Lung (tissue), 12 donors: ENCODE results near the gene SYNGR2. TPM values are rescaled to one million over a fixed set of nuclear protein-coding genes. Genes with fewer than 3 reads are reported as not detected.

Experiments used
- ATAC-seq: fragments of 200-7000 bp; cut with Tn5 transposase; one replicate; pipeline ENCODE4 v1.9.1; 2020; ENCODE audit warnings: moderate number of reproducible peaks; ENCODE audit not compliant: insufficient read depth, low FRiP score
- DNase-seq, 3 donors: peaks; one replicate each; pipeline ENCODE4 v3.0.0-alpha.2; 2013 to 2017
- H3K27ac ChIP-seq, 2 donors: one replicate each; pipeline ENCODE4 v1.5.1; 2013; ENCODE audit warnings: mild to moderate bottlenecking in 2 of 2, moderate library complexity in 2 of 2, control low read depth in 1 of 2, inconsistent platforms in 1 of 2, low read depth in 1 of 2, low read length in 1 of 2
- H3K27me3 ChIP-seq, 3 donors: one replicate each; pipeline ENCODE4 v1.5.1; 2013; ENCODE audit warnings: low read length in 2 of 3; ENCODE audit not compliant: control insufficient read depth in 3 of 3, insufficient read depth in 3 of 3
- H3K36me3 ChIP-seq, 4 donors: one replicate each; pipeline ENCODE4 v1.5.1; 2013; ENCODE audit warnings: low read length in 4 of 4, mild to moderate bottlenecking in 1 of 4, moderate library complexity in 1 of 4; ENCODE audit not compliant: control insufficient read depth in 4 of 4, insufficient read depth in 4 of 4
- H3K4me1 ChIP-seq, 5 donors: one replicate each; pipeline ENCODE4 v1.5.1; 2013; ENCODE audit warnings: low read length in 5 of 5, mild to moderate bottlenecking in 2 of 5, moderate library complexity in 1 of 5; ENCODE audit not compliant: control insufficient read depth in 5 of 5, insufficient read depth in 5 of 5
- H3K4me3 ChIP-seq: one replicate; pipeline ENCODE4 v1.5.1; 2013; ENCODE audit warnings: mild to moderate bottlenecking, control low read depth, moderate library complexity
- H3K9ac ChIP-seq, 2 donors: one replicate each; pipeline ENCODE4 v1.5.1; 2013; ENCODE audit warnings: low read length in 2 of 2, control low read depth in 1 of 2; ENCODE audit not compliant: insufficient read depth in 1 of 2
- H3K9me3 ChIP-seq, 4 donors: one replicate each; pipeline ENCODE4 v1.5.1; 2013; ENCODE audit warnings: low read length in 3 of 4, mild to moderate bottlenecking in 1 of 4, moderate library complexity in 1 of 4; ENCODE audit not compliant: control insufficient read depth in 4 of 4, insufficient read depth in 3 of 4
- WGBS, 2 donors: extraction: QIAGEN DNeasy Blood & Tissue Kit; methylation state at CpG; one replicate each; pipeline ENCODE4 v1.1.7; 2013; 5-methylcytosine and 5-hydroxymethylcytosine counted together
- polyA plus RNA-seq, 2 donors: library from polyadenylated mRNA; stranded (reverse); fragments of 200-250 nt; gene quantifications; one replicate each; pipeline ENCODE4 v1.2.1, GENCODE V29; 2013
- total RNA-seq, 2 donors: library from RNA; depleted of rRNA in 1 of 2; stranded (reverse); fragments of >200 nt in 1 of 2; gene quantifications; one replicate each; pipeline ENCODE4 v1.2.1, GENCODE V29; 2014 to 2021
- TF ChIP-seq, protein P1 (sequence below): IDR thresholded peaks from 2 replicates; pipeline ENCODE4 v1.5.1; 2012; ENCODE audit warnings: mild to moderate bottlenecking; ENCODE audit errors: control extremely low read depth, extremely low read depth
- donor health status: control.
- donor health status: control.
- donor health status: Bipolar disorder and iron deficiency.
- donor health status: healthy.
- donor health status: DM: yes; HTN: yes; CAD: no.

Gene SYNGR2
- total and polyA plus RNA-seq, 4 donors, result 111 to 212 (median 188) TPM

DNA sequence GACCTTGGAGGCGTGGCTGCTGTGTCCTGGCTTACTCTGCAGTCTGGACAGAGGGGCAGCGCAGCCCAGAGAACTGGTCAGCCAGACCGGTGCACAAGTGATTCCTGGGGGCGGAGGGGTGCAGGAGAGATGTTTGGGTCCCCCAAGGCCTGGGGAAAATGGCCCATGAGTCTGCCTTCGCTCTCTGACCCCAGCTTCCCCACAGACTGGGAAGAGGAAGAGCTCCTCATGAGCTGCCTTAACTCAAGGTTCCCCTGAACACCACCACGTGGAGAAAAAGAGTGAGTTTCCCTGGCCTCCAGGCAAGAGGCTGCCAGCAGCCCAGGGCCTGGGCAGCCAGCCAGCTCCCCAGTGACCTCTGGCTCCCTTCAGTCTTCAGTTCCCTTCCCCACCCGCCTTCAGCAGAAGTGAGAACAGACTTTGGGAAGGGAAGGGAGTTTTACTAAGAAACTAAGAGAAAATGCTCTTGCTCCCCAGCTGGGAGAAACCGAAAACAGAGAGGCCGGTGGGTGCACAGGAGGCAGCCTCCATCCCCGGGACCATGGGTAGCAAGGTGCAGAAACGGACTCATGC, 24.1 kb upstream of the SYNGR2 start:
- TF ChIP-seq, protein P1, sequence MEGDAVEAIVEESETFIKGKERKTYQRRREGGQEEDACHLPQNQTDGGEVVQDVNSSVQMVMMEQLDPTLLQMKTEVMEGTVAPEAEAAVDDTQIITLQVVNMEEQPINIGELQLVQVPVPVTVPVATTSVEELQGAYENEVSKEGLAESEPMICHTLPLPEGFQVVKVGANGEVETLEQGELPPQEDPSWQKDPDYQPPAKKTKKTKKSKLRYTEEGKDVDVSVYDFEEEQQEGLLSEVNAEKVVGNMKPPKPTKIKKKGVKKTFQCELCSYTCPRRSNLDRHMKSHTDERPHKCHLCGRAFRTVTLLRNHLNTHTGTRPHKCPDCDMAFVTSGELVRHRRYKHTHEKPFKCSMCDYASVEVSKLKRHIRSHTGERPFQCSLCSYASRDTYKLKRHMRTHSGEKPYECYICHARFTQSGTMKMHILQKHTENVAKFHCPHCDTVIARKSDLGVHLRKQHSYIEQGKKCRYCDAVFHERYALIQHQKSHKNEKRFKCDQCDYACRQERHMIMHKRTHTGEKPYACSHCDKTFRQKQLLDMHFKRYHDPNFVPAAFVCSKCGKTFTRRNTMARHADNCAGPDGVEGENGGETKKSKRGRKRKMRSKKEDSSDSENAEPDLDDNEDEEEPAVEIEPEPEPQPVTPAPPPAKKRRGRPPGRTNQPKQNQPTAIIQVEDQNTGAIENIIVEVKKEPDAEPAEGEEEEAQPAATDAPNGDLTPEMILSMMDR, result no peak
- WGBS, 2 donors, result 37 to 39% methylated on average over 11 of the region's 11 CpGs
- Histone ChIP-seq H3K4me1 (peaks cover 0 to 29% (median 18%) of the 10 kb centered on the region in 5 donors), H3K9ac (no peak overlapping the region), H3K27ac (peak overlapping the region in 1 of 2 donors; percentile 55), H3K36me3 (no peaks in the 10 kb centered on the region), H3K9me3 (no peaks in the 10 kb centered on the region), H3K27me3 (no peaks in the 10 kb centered on the region), H3K4me3 (no peak overlapping the region)
- no peak for ATAC-seq
- peak; percentile 92 to 98 (median 95) for DNase-seq

DNA sequence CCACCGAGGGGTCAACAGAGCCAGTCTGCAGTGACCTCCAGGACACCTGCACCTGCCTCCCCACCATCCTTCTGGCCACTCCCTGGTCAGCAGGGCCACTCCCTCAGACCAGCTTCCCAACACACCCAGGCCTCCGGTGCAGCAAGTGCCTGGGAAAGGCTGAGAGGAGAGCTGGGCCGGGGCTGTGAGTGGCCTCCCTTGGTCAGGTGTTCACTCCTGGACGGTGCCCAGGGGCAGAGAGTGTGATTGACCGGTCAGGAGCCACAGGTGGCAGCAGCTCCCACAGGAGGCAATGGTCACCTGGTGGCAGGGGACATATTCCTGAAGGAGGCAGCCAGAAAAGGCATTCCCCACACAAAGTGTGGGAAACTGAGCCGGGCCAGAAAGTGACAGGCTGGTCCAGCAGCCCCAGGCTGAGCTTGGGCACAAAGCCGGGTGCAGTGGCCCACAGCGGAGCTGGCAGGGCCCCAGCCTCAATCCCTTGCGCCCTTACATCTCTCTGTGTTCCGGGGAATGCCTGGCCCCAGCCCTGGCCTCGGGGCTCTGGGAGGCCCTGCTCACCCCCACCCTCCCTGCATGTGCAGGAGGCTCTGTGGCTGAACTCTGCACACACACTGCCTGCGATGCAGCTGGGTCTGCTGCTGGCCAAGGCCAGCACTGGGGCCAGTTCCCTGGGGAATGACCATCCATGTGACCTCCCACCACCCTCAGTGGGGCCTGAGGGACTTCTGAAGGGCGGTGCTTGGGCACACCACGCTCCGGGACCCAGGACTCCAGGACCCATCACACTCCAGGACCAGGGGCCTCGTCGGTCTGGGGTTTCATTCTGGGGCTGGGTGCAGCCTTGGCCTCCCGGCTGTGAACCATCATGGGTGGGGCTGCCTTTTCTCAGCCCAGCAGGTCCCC, 23.4 kb upstream of the SYNGR2 start:
- Histone ChIP-seq H3K4me3 (no peak overlapping the region), H3K27me3 (no peaks in the 10 kb centered on the region), H3K9ac (no peak overlapping the region), H3K36me3 (no peaks in the 10 kb centered on the region), H3K9me3 (no peaks in the 10 kb centered on the region), H3K27ac (peak overlapping the region in 1 of 2 donors; percentile 55), H3K4me1 (peaks cover 0 to 29% (median 18%) of the 10 kb centered on the region in 5 donors)
- TF ChIP-seq, protein P1, result no peak
- ATAC-seq, result peak; percentile 14
- WGBS, 2 donors, result 62 to 81% methylated on average over 18 of the region's 18 CpGs
- DNase-seq, result no peak

DNA sequence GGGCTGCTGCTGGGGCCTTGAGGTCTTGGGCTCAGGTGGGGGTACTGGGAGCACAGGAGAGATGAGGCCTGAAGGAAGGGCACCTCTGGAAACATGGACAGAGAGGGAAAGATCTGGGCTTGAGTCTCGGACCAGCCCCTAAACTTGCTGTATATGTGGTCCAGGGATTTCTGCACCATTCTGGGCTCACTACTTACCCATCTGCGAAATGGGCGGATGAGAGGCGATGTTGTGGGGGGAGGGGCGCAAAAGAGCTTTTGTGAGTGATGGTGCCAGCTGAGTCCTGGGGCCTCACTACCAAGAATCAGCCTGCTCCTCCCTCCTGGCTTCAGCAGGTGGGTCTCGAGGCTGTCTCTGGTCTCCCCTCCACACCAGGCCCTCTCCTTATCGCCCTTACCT, 21.9 kb upstream of the SYNGR2 start:
- no peak for DNase-seq
- Histone ChIP-seq H3K9ac (no peak overlapping the region), H3K4me1 (peaks cover 0 to 27% (median 13%) of the 10 kb centered on the region in 5 donors), H3K27me3 (no peaks in the 10 kb centered on the region), H3K36me3 (no peaks in the 10 kb centered on the region), H3K4me3 (no peak overlapping the region), H3K27ac (peak overlapping the region in 1 of 2 donors; percentile 24), H3K9me3 (no peaks in the 10 kb centered on the region)
- WGBS, 2 donors, result 96 to 99% methylated on average over 7 of the region's 7 CpGs
- ATAC-seq, result no peak
- TF ChIP-seq, protein P1, result no peak
